Glutamatergic neuron (in vitro differentiated cells): ENCODE results near the gene CUL4A. TPM values are rescaled to one million over a fixed set of nuclear protein-coding genes. Genes with fewer than 3 reads are reported as not detected.

Experiments used
- DNase-seq: peaks from one replicate; pipeline ENCODE4 v3.0.0; 2022
- H3K27ac Mint-ChIP-seq: one replicate; pipeline ENCODE4 v1.8.0; 2020; ENCODE audit warnings: mild to moderate bottlenecking, mixed read lengths, inconsistent platforms; ENCODE audit not compliant: unreplicated experiment
- H3K27me3 Mint-ChIP-seq: one replicate; pipeline ENCODE4 v1.8.0; 2020; ENCODE audit warnings: mild to moderate bottlenecking, moderate library complexity, mixed read lengths, inconsistent platforms; ENCODE audit not compliant: unreplicated experiment
- H3K36me3 Mint-ChIP-seq: one replicate; pipeline ENCODE4 v1.8.0; 2020; ENCODE audit warnings: mild to moderate bottlenecking, mixed read lengths, inconsistent platforms; ENCODE audit not compliant: unreplicated experiment
- H3K4me1 Mint-ChIP-seq: one replicate; pipeline ENCODE4 v1.8.0; 2020; ENCODE audit warnings: mild to moderate bottlenecking, low read depth, mixed read lengths, inconsistent platforms; ENCODE audit not compliant: unreplicated experiment
- H3K4me3 Mint-ChIP-seq: one replicate; pipeline ENCODE4 v1.8.0; 2020; ENCODE audit warnings: mild to moderate bottlenecking, mixed read lengths, inconsistent platforms; ENCODE audit not compliant: unreplicated experiment
- H3K9me3 Mint-ChIP-seq: one replicate; pipeline ENCODE4 v1.8.0; 2020; ENCODE audit warnings: mild to moderate bottlenecking, moderate library complexity, mixed read lengths, inconsistent platforms; ENCODE audit not compliant: unreplicated experiment
- total RNA-seq: library from RNA; stranded (reverse); fragmentation: NEBNext Ultra II Directional; extraction: Animal tissue kit (Norgen Biotek cat#: 25700); gene quantifications from one replicate; pipeline ENCODE4 v1.2.1, GENCODE V29; 2021; ENCODE audit not compliant: unreplicated experiment
- TF ChIP-seq, protein P1 (sequence below): fragments of 200-600 bp; sonication (generic); IDR thresholded peaks from one replicate; pipeline ENCODE4 v1.5.0; 2021; ENCODE audit not compliant: partially characterized antibody, unreplicated experiment

The CUL4A gene
- total RNA-seq, 1 donor from 2014 or later, result 43.2 TPM

DNA sequence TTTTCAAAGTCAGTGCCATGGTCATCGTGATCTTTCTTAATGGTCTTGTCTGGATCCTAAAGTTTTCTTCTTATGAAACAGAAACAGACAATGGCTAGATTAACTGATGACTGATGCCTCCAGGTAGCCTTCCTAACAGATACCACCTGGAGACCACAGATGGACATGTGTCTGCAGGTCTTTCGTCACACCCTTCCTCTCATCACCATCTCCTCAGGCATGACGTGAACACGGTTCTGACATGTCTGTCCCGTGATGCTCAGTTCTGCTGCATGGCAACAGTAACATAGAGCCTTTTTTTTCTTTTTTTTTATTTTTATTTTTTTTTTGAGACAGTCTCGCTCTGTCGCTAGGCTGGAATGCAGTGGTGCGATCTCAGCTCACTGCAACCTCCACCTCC is 74.5 kb downstream of the CUL4A start:
- DNase-seq, result no peak
- TF ChIP-seq, protein P1, sequence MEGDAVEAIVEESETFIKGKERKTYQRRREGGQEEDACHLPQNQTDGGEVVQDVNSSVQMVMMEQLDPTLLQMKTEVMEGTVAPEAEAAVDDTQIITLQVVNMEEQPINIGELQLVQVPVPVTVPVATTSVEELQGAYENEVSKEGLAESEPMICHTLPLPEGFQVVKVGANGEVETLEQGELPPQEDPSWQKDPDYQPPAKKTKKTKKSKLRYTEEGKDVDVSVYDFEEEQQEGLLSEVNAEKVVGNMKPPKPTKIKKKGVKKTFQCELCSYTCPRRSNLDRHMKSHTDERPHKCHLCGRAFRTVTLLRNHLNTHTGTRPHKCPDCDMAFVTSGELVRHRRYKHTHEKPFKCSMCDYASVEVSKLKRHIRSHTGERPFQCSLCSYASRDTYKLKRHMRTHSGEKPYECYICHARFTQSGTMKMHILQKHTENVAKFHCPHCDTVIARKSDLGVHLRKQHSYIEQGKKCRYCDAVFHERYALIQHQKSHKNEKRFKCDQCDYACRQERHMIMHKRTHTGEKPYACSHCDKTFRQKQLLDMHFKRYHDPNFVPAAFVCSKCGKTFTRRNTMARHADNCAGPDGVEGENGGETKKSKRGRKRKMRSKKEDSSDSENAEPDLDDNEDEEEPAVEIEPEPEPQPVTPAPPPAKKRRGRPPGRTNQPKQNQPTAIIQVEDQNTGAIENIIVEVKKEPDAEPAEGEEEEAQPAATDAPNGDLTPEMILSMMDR, result no peak
- H3K9me3 Mint-ChIP-seq, result peaks cover 2% of the 10 kb centered on the region
- no peak overlapping the region for H3K27ac Mint-ChIP-seq
- H3K4me1 Mint-ChIP-seq, result no peaks in the 10 kb centered on the region
- peaks cover 2% of the 10 kb centered on the region for H3K36me3 Mint-ChIP-seq
- peaks cover 5% of the 10 kb centered on the region for H3K27me3 Mint-ChIP-seq
- H3K4me3 Mint-ChIP-seq, result no peak overlapping the region

DNA sequence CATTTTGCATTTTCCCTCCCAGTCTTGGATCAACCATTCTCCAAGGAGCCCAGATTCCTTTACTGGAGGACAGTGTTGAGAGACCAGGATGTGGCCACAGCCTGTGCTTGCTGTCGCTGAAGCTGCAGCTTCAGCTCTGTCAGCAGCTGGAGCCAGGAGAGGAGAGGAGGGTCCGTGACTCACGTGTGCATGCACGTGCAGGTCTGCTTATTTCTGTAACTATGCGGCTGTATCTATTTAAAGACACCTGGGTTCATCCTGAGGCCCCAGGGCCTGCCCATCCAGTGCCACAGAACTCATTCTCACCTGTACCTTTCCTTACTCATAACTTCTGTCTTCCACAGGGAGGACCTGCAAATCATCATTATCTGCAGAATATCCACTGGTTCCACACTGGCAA is 79.5 kb downstream of the CUL4A start:
- TF ChIP-seq, protein P1, result no peak
- Mint-ChIP-seq H3K27me3 (no peaks in the 10 kb centered on the region), H3K36me3 (no peaks in the 10 kb centered on the region), H3K9me3 (peaks cover 2% of the 10 kb centered on the region), H3K27ac (no peak overlapping the region), H3K4me1 (peaks cover 6% of the 10 kb centered on the region), H3K4me3 (no peak overlapping the region)
- no peak for DNase-seq

DNA sequence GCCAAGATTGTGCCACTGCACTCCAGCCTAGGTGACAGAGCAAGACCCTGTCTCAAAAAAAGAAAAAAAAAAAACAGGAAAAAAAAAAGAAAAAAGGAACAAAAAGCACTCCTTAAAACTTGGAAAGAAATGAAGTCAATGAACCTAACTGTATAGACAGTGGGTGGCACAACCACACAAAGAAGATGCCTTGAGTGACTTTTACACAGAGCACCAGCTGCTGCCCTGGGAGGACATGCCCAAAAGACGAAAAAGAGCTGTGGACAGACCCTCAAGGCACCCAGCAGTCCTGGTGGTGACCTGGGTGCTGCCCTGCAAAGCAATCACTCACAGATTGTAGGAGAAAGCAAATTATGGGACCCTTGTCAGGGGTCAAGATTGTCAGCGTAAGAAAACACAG is 81.7 kb downstream of the CUL4A start:
- DNase-seq, result no peak
- Mint-ChIP-seq H3K9me3 (peaks cover 8% of the 10 kb centered on the region), H3K4me3 (no peak overlapping the region), H3K36me3 (no peaks in the 10 kb centered on the region), H3K4me1 (peaks cover 6% of the 10 kb centered on the region), H3K27ac (no peak overlapping the region), H3K27me3 (peaks cover 2% of the 10 kb centered on the region)
- TF ChIP-seq, protein P1, result no peak

DNA sequence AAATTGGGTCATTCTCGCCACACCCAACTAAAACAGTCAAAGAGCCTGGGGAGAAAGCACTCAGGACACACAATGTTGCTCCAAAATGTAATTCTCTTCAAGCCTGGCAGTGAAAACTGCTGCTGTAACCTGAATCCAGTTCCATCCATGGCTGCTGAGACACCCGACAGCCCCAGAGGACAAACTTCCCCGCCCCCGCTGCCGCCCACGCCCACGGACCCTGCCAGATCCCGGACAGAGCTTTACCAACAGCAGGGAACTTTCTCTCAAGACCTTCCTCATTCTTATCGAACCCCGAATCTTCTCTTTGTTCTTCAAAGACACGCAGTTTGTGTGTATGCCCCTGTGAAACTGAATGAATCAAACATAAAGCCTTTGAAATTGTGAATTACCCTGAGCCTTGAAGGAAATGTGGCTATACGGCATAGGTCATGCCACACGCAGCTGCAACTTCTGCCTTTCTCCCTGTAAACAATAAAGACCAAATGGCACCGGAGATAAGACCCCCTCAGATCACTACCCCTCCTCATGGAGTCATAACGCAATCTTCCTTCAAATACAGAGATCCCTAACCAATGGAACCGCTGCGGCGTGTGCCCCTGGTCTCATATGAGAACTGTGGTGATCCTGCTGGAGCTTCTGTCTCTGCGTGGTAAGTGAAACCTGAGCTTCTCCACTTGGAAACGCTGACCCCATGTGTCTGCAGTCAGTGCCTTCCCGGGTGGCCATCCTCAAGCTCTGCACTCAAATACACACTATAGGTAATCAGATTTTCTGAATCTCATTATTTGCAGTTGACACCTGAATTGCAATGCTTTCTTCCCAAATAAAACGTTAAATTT is 82.8 kb downstream of the CUL4A start:
- H3K27me3 Mint-ChIP-seq, result peaks cover 9% of the 10 kb centered on the region
- H3K9me3 Mint-ChIP-seq, result peaks cover 16% of the 10 kb centered on the region
- peak overlapping the region; percentile 23 for H3K4me3 Mint-ChIP-seq
- DNase-seq, result no peak
- H3K27ac Mint-ChIP-seq, result peak overlapping the region; percentile 34
- H3K4me1 Mint-ChIP-seq, result peaks cover 8% of the 10 kb centered on the region
- H3K36me3 Mint-ChIP-seq, result no peaks in the 10 kb centered on the region
- TF ChIP-seq, protein P1, result no peak

DNA sequence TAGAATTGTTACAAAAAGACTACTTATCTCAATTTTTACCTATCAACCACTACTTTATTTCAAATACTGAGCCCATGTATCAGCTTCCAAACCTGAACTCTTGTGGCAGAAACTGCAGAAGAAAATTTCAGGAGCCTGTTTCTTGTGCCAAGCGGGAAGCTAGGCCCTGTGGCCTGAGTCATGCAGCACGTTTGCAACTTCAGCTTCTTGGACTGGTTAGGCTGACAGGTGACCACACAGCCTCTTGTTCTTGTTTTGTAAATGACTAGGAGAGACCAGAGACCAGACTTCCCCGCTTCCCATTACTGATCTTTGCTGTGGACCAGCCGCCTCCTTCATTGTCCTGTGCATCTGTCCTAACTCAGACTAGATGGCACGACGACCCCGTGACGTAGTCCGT is 84.3 kb downstream of the CUL4A start:
- no peak overlapping the region for H3K4me3 Mint-ChIP-seq
- H3K36me3 Mint-ChIP-seq, result no peaks in the 10 kb centered on the region
- H3K27ac Mint-ChIP-seq, result no peak overlapping the region
- DNase-seq, result no peak
- TF ChIP-seq, protein P1, result no peak
- H3K4me1 Mint-ChIP-seq, result peaks cover 19% of the 10 kb centered on the region
- H3K9me3 Mint-ChIP-seq, result peaks cover 21% of the 10 kb centered on the region
- H3K27me3 Mint-ChIP-seq, result peaks cover 15% of the 10 kb centered on the region
